IPS DF 6.9 (cell line): Measurements from ENCODE around the gene FHOD3.

Experiments
- DNase-seq: peaks from one replicate; pipeline ENCODE4 v3.0.0-alpha.2; 2013; ENCODE audit warnings: low read depth, low spot score
- H3K27ac ChIP-seq: one replicate; pipeline ENCODE4 v1.5.1; 2013; ENCODE audit warnings: low read length, control low read depth
- H3K27me3 ChIP-seq: 2 replicates; pipeline ENCODE4 v1.6.1; 2013; ENCODE audit warnings: mild to moderate bottlenecking, low read length; ENCODE audit not compliant: control insufficient read depth, insufficient read depth
- H3K36me3 ChIP-seq: 2 replicates; pipeline ENCODE4 v1.6.1; 2013; ENCODE audit warnings: low read length; ENCODE audit not compliant: control insufficient read depth, insufficient read depth
- H3K4me1 ChIP-seq: 2 replicates; pipeline ENCODE4 v1.6.1; 2013; ENCODE audit warnings: low read length; ENCODE audit not compliant: control insufficient read depth, insufficient read depth
- H3K4me3 ChIP-seq: 2 replicates; pipeline ENCODE4 v1.5.1; 2013; ENCODE audit warnings: mild to moderate bottlenecking, low read length
- H3K9me3 ChIP-seq: 2 replicates; pipeline ENCODE4 v1.6.1; 2013; ENCODE audit warnings: low read length, inconsistent platforms; ENCODE audit not compliant: control insufficient read depth, insufficient read depth
- WGBS: extraction: QIAGEN DNeasy Blood & Tissue Kit; methylation state at CpG from one replicate; pipeline ENCODE4 v1.1.7; 2013; ENCODE audit warnings: mixed read lengths, missing lambda C conversion rate; ENCODE audit not compliant: insufficient read length, insufficient coverage; 5-methylcytosine and 5-hydroxymethylcytosine counted together

The FHOD3 gene

DNA sequence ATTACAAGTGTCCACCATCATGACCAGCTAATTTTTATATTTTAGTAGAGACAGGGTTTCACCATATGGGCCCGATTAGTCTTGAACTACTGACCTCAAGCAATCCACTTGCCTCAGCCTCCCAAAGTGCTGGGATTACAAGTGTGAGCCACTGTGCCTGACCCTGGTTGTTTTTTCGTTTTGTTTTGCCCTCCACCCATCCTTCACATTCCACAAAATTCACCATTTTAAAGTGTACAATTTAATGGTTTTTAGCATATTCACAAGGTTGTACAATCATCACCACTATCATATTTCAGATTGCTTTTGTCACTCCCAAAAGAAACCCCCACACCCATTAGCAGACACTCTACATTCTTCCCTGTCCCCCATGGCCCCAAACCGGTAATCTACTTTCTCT is 316.3 kb downstream of the FHOD3 start:
- Histone ChIP-seq H3K9me3 (no peaks in the 10 kb centered on the region), H3K27ac (no peak overlapping the region), H3K27me3 (no peaks in the 10 kb centered on the region), H3K4me3 (no peak overlapping the region), H3K4me1 (no peaks in the 10 kb centered on the region), H3K36me3 (no peaks in the 10 kb centered on the region)
- no CpG with 5 or more reads among the region's 3 CpGs for WGBS
- no peak for DNase-seq

DNA sequence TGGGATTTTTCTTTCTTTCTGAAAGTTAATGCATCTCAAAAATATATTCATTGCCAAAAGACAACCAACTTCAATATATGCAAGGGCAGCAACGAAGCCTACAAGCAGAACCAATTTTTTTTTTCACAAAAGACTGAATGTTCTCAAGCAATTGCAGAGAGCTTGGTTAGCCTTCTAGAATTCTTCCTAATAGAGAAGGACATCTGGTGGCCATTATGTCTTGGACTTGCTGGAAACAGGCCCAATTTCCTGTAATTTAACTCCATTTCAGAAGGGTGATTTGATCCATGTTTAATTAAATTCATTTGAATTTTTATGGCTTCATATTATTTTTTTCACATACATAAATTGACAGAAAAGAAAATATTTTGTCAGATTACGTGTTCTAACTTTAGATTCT is 323.3 kb downstream of the FHOD3 start:
- no peak for DNase-seq
- Histone ChIP-seq H3K27ac (no peak overlapping the region), H3K36me3 (no peaks in the 10 kb centered on the region), H3K9me3 (no peaks in the 10 kb centered on the region), H3K4me3 (no peak overlapping the region), H3K4me1 (no peaks in the 10 kb centered on the region), H3K27me3 (no peaks in the 10 kb centered on the region)
- no CpG with 5 or more reads among the region's 2 CpGs for WGBS

DNA sequence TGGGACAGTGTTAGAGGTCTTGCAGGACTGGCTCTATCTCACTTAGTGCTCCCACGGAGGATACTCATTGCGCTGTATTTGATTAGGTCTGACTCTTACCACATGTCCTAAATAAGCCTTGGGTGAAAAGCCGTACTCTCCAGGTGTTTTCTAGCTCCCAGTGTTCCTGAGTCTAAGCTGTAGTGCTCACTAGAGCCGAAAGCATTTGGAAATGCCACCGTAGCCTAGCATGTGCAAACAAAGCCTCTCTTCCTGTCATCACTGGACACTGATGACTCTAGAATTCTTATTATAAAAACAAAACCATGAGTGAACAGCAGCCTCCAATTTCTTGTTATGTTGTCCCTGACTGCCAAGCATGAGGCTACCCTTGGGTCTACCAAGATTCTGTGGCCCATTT is 325.1 kb downstream of the FHOD3 start:
- Histone ChIP-seq H3K36me3 (no peaks in the 10 kb centered on the region), H3K27me3 (no peaks in the 10 kb centered on the region), H3K4me3 (no peak overlapping the region), H3K4me1 (no peaks in the 10 kb centered on the region), H3K27ac (no peak overlapping the region), H3K9me3 (no peaks in the 10 kb centered on the region)
- DNase-seq = no peak
- no CpG with 5 or more reads among the region's 5 CpGs for WGBS

- DNase-seq = no peak
- WGBS = no CpG with 5 or more reads among the region's 1 CpG
- Histone ChIP-seq H3K36me3 (no peaks in the 10 kb centered on the region), H3K27ac (no peak overlapping the region), H3K4me1 (no peaks in the 10 kb centered on the region), H3K27me3 (no peaks in the 10 kb centered on the region), H3K4me3 (no peak overlapping the region), H3K9me3 (no peaks in the 10 kb centered on the region)
Observed at GRCh38 chr18:36623091-36623490, 325.6 kb downstream of the FHOD3 start.

- H3K9me3 ChIP-seq = no peaks in the 10 kb centered on the region
- no CpG with 5 or more reads among the region's 4 CpGs for WGBS
- H3K27ac ChIP-seq = no peak overlapping the region
- DNase-seq = no peak
- H3K36me3 ChIP-seq = no peaks in the 10 kb centered on the region
- H3K4me1 ChIP-seq = no peaks in the 10 kb centered on the region
- H3K27me3 ChIP-seq = no peaks in the 10 kb centered on the region
- no peak overlapping the region for H3K4me3 ChIP-seq
Observed at GRCh38 chr18:36623681-36624190, 326.2 kb downstream of the FHOD3 start.

- no peak overlapping the region for H3K27ac ChIP-seq
- no CpG with 5 or more reads among the region's 7 CpGs for WGBS
- H3K36me3 ChIP-seq = no peaks in the 10 kb centered on the region
- no peaks in the 10 kb centered on the region for H3K4me1 ChIP-seq
- no peak overlapping the region for H3K4me3 ChIP-seq
- DNase-seq = no peak
- no peaks in the 10 kb centered on the region for H3K27me3 ChIP-seq
- no peaks in the 10 kb centered on the region for H3K9me3 ChIP-seq
Observed at GRCh38 chr18:36624451-36625167, 327.1 kb downstream of the FHOD3 start.

- WGBS = no CpG with 5 or more reads among the region's 19 CpGs
- DNase-seq = no peak
- no peaks in the 10 kb centered on the region for H3K9me3 ChIP-seq
- H3K27me3 ChIP-seq = no peaks in the 10 kb centered on the region
- H3K4me1 ChIP-seq = no peaks in the 10 kb centered on the region
- H3K27ac ChIP-seq = no peak overlapping the region
- H3K4me3 ChIP-seq = no peak overlapping the region
- H3K36me3 ChIP-seq = no peaks in the 10 kb centered on the region
Observed at GRCh38 chr18:36625386-36625785, 327.9 kb downstream of the FHOD3 start.

DNA sequence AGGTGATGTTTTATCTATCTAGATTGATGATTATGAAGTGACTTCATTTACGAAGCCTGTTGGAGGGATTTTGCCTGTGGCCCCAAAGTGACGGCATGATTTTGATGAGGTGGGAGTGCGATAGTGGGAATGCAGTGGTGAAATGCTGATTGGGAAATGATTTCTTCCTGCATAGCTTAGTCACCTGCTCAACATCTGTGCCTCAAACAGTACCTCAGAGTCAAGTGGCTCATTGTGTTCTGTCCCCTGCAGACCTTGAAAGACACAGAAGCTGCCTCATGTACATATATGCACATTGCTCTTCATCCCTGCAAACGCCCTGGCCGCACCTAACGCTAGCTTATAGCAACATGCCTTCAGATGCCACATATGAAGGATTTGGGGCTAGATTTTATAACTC is 330.1 kb downstream of the FHOD3 start:
- Histone ChIP-seq H3K9me3 (no peaks in the 10 kb centered on the region), H3K4me1 (no peaks in the 10 kb centered on the region), H3K27ac (no peak overlapping the region), H3K4me3 (no peak overlapping the region), H3K27me3 (no peaks in the 10 kb centered on the region), H3K36me3 (no peaks in the 10 kb centered on the region)
- no CpG with 5 or more reads among the region's 6 CpGs for WGBS
- DNase-seq = no peak

DNA sequence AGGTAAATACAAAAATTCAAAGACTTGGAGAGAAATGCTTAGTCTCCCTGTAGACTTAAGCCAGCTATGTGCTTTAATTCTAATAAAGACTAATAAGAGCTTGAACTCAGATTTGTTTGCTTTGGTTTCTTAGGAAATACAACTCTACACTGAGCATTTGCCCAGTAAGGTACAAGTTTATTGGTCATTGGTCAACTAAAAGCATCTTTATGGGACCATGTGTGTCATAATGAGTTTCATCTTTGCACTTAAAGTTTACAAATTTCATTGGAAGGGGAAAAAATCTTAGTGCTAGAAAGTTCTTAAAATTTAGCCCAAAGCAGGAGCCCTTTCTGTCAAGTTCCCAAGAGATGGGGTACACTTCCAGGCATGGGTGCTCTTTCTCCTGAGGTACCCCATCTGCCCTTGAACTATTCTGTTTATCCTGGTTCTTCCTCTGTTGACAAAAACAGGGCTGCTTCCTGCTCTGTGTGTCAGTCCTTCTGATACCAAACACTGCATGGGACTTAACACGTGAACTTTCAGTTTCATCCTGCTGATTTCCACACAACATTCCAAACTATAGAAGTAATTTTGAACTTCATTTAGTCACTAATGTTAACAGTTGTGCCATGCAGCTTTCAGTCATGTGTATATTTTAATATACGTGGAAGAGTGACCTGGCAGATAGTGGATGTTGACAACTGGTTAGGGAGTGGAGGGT is 331.1 kb downstream of the FHOD3 start:
- no CpG with 5 or more reads among the region's 2 CpGs for WGBS
- H3K27ac ChIP-seq = no peak overlapping the region
- no peaks in the 10 kb centered on the region for H3K36me3 ChIP-seq
- H3K27me3 ChIP-seq = no peaks in the 10 kb centered on the region
- H3K4me1 ChIP-seq = no peaks in the 10 kb centered on the region
- no peak for DNase-seq
- H3K4me3 ChIP-seq = no peak overlapping the region
- H3K9me3 ChIP-seq = no peaks in the 10 kb centered on the region

GRCh38 chr18:36629138-36629530 is 331.6 kb downstream of the FHOD3 start:
- Histone ChIP-seq H3K36me3 (no peaks in the 10 kb centered on the region), H3K4me1 (peaks cover 3% of the 10 kb centered on the region), H3K27me3 (no peaks in the 10 kb centered on the region), H3K9me3 (no peaks in the 10 kb centered on the region), H3K27ac (no peak overlapping the region), H3K4me3 (no peak overlapping the region)
- no peak for DNase-seq
- WGBS = no CpG with 5 or more reads among the region's 4 CpGs
